PFSK-1 (cell line): ENCODE measurements around the gene HEMK1.

ENCODE experiments used
- FOXP2 ChIP-seq: optimal IDR thresholded peaks from 2 replicates; pipeline ENCODE3; 2011; ENCODE audit warnings: borderline replicate concordance, control low read depth, inconsistent platforms; ENCODE audit not compliant: insufficient read depth; ENCODE audit errors: extremely low read length, extremely low read depth
- POLR2AphosphoS5 ChIP-seq: IDR thresholded peaks from 2 replicates; pipeline ENCODE4 v1.6.1; 2012; ENCODE audit warnings: low read depth, mild to moderate bottlenecking, control low read depth, low read length, moderate library complexity
- SIN3A ChIP-seq: IDR thresholded peaks from 2 replicates; pipeline ENCODE4 v1.6.1; 2012; ENCODE audit warnings: mild to moderate bottlenecking, low read length, moderate library complexity, borderline replicate concordance; ENCODE audit not compliant: insufficient read depth
- TAF1 ChIP-seq: IDR thresholded peaks from 2 replicates; pipeline ENCODE4 v1.6.1; 2012; ENCODE audit warnings: low read length, control low read depth, borderline replicate concordance; ENCODE audit not compliant: insufficient read depth
- TF ChIP-seq, protein P1 (sequence below), 2 experiments: IDR thresholded peaks; 2 replicates each; pipeline versions ENCODE4 v1.6.1 to v1.8.0; 2011 to 2012; ENCODE audit warnings: low read depth in 2 of 2, low read length in 2 of 2, control low read depth in 1 of 2, inconsistent platforms in 1 of 2, mild to moderate bottlenecking in 1 of 2, moderate library complexity in 1 of 2; ENCODE audit not compliant: insufficient read depth in 1 of 2

HEMK1 gene

GRCh38 chr3:50612970-50613846, 43.9 kb downstream of the HEMK1 start:
- TF ChIP-seq, protein P1, sequence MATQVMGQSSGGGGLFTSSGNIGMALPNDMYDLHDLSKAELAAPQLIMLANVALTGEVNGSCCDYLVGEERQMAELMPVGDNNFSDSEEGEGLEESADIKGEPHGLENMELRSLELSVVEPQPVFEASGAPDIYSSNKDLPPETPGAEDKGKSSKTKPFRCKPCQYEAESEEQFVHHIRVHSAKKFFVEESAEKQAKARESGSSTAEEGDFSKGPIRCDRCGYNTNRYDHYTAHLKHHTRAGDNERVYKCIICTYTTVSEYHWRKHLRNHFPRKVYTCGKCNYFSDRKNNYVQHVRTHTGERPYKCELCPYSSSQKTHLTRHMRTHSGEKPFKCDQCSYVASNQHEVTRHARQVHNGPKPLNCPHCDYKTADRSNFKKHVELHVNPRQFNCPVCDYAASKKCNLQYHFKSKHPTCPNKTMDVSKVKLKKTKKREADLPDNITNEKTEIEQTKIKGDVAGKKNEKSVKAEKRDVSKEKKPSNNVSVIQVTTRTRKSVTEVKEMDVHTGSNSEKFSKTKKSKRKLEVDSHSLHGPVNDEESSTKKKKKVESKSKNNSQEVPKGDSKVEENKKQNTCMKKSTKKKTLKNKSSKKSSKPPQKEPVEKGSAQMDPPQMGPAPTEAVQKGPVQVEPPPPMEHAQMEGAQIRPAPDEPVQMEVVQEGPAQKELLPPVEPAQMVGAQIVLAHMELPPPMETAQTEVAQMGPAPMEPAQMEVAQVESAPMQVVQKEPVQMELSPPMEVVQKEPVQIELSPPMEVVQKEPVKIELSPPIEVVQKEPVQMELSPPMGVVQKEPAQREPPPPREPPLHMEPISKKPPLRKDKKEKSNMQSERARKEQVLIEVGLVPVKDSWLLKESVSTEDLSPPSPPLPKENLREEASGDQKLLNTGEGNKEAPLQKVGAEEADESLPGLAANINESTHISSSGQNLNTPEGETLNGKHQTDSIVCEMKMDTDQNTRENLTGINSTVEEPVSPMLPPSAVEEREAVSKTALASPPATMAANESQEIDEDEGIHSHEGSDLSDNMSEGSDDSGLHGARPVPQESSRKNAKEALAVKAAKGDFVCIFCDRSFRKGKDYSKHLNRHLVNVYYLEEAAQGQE (IDR thresholded peaks at IDR 0.05; ENCODE audit: insufficient read depth in 1 of 2, low read depth in 2 of 2, low read length in 2 of 2), result no peak
- TF ChIP-seq FOXP2, result no peak

DNA sequence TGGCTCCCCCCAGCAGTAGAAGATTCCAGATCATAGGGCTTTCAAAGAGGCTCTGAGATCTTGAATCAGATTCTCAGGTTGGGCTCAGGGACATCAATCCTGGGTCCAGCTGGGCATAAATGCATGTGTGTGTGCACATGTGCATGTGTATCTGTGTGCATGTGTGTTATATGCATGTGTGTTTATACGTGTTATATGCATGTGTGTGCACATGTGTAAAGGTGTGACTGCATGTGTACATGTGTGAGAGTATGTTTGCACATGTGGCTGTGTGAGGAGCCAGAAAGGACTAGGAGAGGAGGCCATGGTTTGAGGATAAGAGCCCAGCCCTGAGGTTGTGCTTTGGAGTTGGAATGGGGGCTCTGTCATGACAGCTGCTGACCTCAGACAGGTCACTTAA, 45.9 kb downstream of the HEMK1 start:
- TF ChIP-seq TAF1 (no peak), SIN3A (no peak), FOXP2 (no peak), POLR2AphosphoS5 (no peak)
- TF ChIP-seq, protein P1 (IDR thresholded peaks at IDR 0.05; ENCODE audit: insufficient read depth in 1 of 2, low read depth in 2 of 2, low read length in 2 of 2), result no peak

GRCh38 chr3:50616003-50616769, 46.9 kb downstream of the HEMK1 start:
- no peak for TF ChIP-seq SIN3A
- TF ChIP-seq POLR2AphosphoS5, result no peak

DNA sequence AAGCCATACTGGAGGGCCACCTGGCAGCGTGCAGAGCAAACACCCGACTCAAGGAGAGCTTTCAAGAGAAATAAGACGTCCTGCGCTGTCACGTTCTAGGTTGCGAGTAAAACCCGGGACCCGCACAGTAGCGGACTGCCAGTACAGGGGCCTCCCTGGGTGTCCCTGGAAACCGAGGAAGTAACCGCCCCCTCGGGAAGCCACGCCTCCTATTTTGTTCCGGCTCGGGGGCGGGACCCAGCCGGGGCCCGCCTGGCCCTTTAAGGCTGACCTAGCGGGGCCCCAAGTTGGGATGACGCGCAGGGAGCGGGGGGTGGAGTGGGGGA, 47.4 kb downstream of the HEMK1 start:
- TF ChIP-seq FOXP2 (no peak), TAF1 (no peak), POLR2AphosphoS5 (no peak), SIN3A (0 out of 2 replicates have a peak, but pooled peaks have one; percentile 32)
- TF ChIP-seq, protein P1 (IDR thresholded peaks at IDR 0.05; ENCODE audit: insufficient read depth in 1 of 2, low read depth in 2 of 2, low read length in 2 of 2), result no peak

DNA sequence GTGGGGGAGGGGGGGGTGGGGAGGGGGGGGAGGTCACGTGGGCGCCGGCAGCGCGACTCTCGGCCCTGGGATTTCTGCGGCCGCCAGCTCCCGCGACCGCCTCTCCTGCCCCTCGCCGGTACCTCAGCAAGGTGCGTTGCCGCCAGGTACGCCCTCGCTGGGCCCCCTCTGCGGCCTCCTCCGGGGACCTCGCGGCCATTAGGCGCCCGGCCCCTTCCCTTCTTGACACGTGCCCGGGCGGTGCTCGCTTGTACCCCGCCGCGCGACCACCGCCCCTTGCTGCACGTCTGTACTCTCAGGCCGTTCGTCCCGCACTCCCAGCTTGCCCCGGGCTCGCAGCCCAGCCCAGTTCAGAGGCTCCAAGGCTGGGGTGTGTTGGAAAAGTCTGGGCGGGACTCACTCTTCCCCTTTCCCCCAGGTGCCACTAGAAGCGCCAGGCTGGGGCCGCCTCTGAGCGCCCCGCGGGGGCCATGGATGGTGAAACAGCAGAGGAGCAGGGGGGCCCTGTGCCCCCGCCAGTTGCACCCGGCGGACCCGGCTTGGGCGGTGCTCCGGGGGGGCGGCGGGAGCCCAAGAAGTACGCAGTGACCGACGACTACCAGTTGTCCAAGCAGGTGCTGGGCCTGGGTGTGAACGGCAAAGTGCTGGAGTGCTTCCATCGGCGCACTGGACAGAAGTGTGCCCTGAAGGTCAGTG, 47.9 kb downstream of the HEMK1 start, which contains the start of gene MAPKAPK3:
TSS of gene MAPKAPK3 (plus strand) at position 56 of the 696 bp plus-strand sequence. CDS start at position 471, 415 bp downstream.
- no peak for TF ChIP-seq POLR2AphosphoS5

- TF ChIP-seq FOXP2, result no peak
Measured at GRCh38 chr3:50617911-50618481, 48.7 kb downstream of the HEMK1 start.
